M059J (cell line): ENCODE results near the gene ZNF580. TPM values are rescaled to one million over a fixed set of nuclear protein-coding genes. Genes with fewer than 3 reads are reported as not detected.

Experiments
- DNase-seq: peaks from one replicate; pipeline ENCODE4 v3.0.0-alpha.2; 2012; ENCODE audit warnings: low read depth
- total RNA-seq: library from RNA; depleted of rRNA; stranded (reverse); fragments of >200 nt; shearing (Covaris generic); gene quantifications from 2 replicates; pipeline ENCODE4 v1.2.3, GENCODE V29; 2014; rRNA removed

Gene ZNF580
- total RNA-seq, 1 experiment from 2014 or later, result 20.9 TPM

DNA sequence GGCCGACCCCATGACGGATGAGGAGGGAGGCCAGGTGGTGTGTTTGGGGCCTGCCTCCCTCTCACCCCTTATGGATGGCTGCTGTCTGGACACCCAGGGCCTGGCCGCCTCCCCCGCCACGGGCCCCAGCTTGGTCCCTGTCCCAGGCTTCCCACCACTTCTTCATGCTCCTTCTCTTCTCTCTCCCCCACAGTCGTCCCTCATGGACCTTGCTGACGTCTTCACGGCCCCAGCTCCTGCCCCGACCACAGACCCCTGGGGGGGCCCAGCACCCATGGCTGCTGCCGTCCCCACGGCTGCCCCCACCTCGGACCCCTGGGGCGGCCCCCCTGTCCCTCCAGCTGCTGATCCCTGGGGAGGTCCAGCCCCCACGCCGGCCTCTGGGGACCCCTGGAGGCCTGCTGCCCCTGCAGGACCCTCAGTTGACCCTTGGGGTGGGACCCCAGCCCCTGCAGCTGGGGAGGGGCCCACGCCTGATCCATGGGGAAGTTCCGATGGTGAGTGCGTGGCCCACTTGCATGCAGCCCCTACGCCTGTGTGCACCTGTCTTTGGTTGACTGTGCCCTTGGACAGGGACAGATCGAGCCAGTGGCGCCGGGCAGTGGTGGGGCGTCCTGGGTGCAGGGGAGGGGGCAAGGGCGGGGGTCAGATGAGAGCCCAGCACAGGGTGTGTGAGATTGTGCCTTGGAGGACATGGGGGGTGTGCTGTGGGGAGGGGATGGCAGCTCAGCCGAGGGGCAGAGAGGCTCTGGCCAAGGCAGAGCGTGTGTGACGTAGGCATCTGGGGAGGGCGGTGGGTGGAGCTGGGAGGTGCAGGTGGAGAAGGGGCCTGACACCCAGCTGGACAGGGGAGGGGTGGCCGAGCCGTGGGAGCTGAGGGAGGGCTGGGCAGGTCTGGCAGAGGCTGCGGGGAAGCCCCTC, 51.0 kb downstream of the ZNF580 start:
- no peak for DNase-seq

DNA sequence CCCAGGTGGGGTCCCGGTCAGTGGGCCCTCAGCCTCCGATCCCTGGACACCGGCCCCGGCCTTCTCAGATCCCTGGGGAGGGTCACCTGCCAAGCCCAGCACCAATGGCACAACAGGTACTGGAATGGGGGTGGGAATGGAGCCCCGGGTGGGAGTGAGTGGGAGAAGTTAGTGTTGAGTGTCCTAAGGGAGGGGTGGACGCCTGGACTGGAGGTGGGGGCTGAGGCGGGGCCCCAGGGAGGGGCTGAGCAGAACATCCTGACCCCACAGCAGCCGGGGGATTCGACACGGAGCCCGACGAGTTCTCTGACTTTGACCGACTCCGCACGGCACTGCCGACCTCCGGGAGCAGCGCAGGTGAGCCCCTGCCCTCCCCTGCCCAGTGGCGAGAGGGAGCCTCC, 51.9 kb downstream of the ZNF580 start:
- no peak for DNase-seq

Other genes starting within 250 kb of the ZNF580 start
- 192 and 378 TPM in 2 replicates for gene UBE2S, start 233.2 kb upstream of the ZNF580 start, total RNA-seq
- not detected in 2 replicates for gene SHISA7, start 197.7 kb upstream of the ZNF580 start, total RNA-seq
- 123 and 134 TPM in 2 replicates for gene ISOC2, start 179.4 kb upstream of the ZNF580 start, total RNA-seq
- gene C19orf85, start 176.3 kb upstream of the ZNF580 start, total RNA-seq, result not detected in 2 replicates
- 8.8 and 13.9 TPM in 2 replicates for gene ZNF628, start 164.4 kb upstream of the ZNF580 start, total RNA-seq
- 14.4 and 26.1 TPM in 2 replicates for gene NAT14, start 155.8 kb upstream of the ZNF580 start, total RNA-seq
- gene SSC5D, start 152.6 kb upstream of the ZNF580 start, total RNA-seq, result 1.8 and 7.2 TPM in 2 replicates
- gene SBK2, start 103.9 kb upstream of the ZNF580 start, total RNA-seq, result 0.20 TPM in 1 of 2 replicates, not detected in the other
- gene SBK3, start 95.5 kb upstream of the ZNF580 start, total RNA-seq, result not detected in 2 replicates
- gene ZNF579, start 60.2 kb upstream of the ZNF580 start, total RNA-seq, result 1.6 and 4.3 TPM in 2 replicates
- gene FIZ1, start 41.5 kb upstream of the ZNF580 start, total RNA-seq, result 0.81 and 6.3 TPM in 2 replicates
- 11.7 and 14.7 TPM in 2 replicates for gene ZNF524, start 40.7 kb upstream of the ZNF580 start, total RNA-seq
- gene ZNF865, start 35.4 kb upstream of the ZNF580 start, total RNA-seq, result 1.4 and 2.5 TPM in 2 replicates
- 2.2 and 5.1 TPM in 2 replicates for gene ZNF784, start 16.4 kb upstream of the ZNF580 start, total RNA-seq
- 12.6 and 15.9 TPM in 2 replicates for gene ZNF581, start 2.6 kb downstream of the ZNF580 start, total RNA-seq
- 4.9 and 5.1 TPM in 2 replicates for gene CCDC106, start 7.2 kb downstream of the ZNF580 start, total RNA-seq
- 140 and 148 TPM in 2 replicates for gene U2AF2, start 14.0 kb downstream of the ZNF580 start, total RNA-seq
- 27.7 and 102 TPM in 2 replicates for gene EPN1, start 34.2 kb downstream of the ZNF580 start, total RNA-seq
- gene NLRP9, start 97.4 kb downstream of the ZNF580 start, total RNA-seq, result not detected in 2 replicates
- not detected in 2 replicates for gene RFPL4A, start 118.1 kb downstream of the ZNF580 start, total RNA-seq
- gene RFPL4AL1, start 128.1 kb downstream of the ZNF580 start, total RNA-seq, result not detected in 2 replicates
- 2.4 and 4.4 TPM in 2 replicates for gene NLRP11, start 191.0 kb downstream of the ZNF580 start, total RNA-seq
- gene NLRP4, start 195.5 kb downstream of the ZNF580 start, total RNA-seq, result 0.05 TPM in 1 of 2 replicates, not detected in the other